Hematopoietic multipotent progenitor cell treated with erythropoietin and hydrocortisone succinate and interleukin-3 and kit ligand, for 4 days (in vitro differentiated cells): ENCODE measurements around the gene PRR3.

Source experiments
- DNase-seq: peaks from one replicate; pipeline ENCODE4 v3.0.0-alpha.2; 2015

PRR3 gene

GRCh38 chr6:30541515-30542403 lies 15.3 kb upstream of the PRR3 start:
- peak; percentile 92 for DNase-seq

GRCh38 chr6:30542404-30542725 lies 14.7 kb upstream of the PRR3 start:
- DNase-seq: no peak

GRCh38 chr6:30542915-30543314 lies 14.2 kb upstream of the PRR3 start:
- no peak for DNase-seq

GRCh38 chr6:30543821-30544220 lies 13.3 kb upstream of the PRR3 start:
- DNase-seq: no peak

GRCh38 chr6:30544666-30545272 lies 12.3 kb upstream of the PRR3 start:
- DNase-seq: peak; percentile 84

- no peak for DNase-seq
Measured at GRCh38 chr6:30547454-30547853, 9.6 kb upstream of the PRR3 start.

- no peak for DNase-seq
Measured at GRCh38 chr6:30548375-30548774, 8.7 kb upstream of the PRR3 start.

- DNase-seq: no peak
Measured at GRCh38 chr6:30554404-30554803, 2.7 kb upstream of the PRR3 start.

GRCh38 chr6:30554962-30555815 lies 1.9 kb upstream of the PRR3 start:
- DNase-seq: peak; percentile 51

GRCh38 chr6:30555816-30556065 lies 1.4 kb upstream of the PRR3 start:
- DNase-seq: no peak

GRCh38 chr6:30556066-30556905 lies 809 bp upstream of the PRR3 start, which contains the start of gene GNL1:
TSS of gene GNL1 (minus strand) at chr6:30556489. CDS start at chr6:30556203, 286 bp downstream.
- peak; percentile 94 for DNase-seq

GRCh38 chr6:30557683-30557981 lies 537 bp downstream of the PRR3 start:
- no peak for DNase-seq

GRCh38 chr6:30560930-30561329 lies 3.8 kb downstream of the PRR3 start:
- no peak for DNase-seq

GRCh38 chr6:30562470-30563425 lies 5.7 kb downstream of the PRR3 start:
- DNase-seq: no peak

GRCh38 chr6:30564114-30564513 lies 7.0 kb downstream of the PRR3 start:
- DNase-seq: no peak

GRCh38 chr6:30565772-30566171 lies 8.7 kb downstream of the PRR3 start:
- no peak for DNase-seq

- DNase-seq: no peak
Measured at GRCh38 chr6:30568245-30568644, 11.2 kb downstream of the PRR3 start.

- no peak for DNase-seq
Measured at GRCh38 chr6:30570263-30570662, 13.2 kb downstream of the PRR3 start.

GRCh38 chr6:30570740-30571074 lies 13.6 kb downstream of the PRR3 start:
- no peak for DNase-seq

- peak; percentile 99 for DNase-seq
Measured at GRCh38 chr6:30571075-30571761, 14.1 kb downstream of the PRR3 start, which contains the start of gene ABCF1. TSS of gene ABCF1 (plus strand) at chr6:30571442. CDS start at chr6:30571488, 46 bp downstream.

GRCh38 chr6:30571762-30572082 lies 14.6 kb downstream of the PRR3 start:
- DNase-seq: no peak
